NCI-H1417 treated with DMSO at 0.1 percent for 48 hours (cell line): ENCODE measurements around the gene FAM181A.

ENCODE experiments used
- DNase-seq: peaks from one replicate; lab custom pipeline; 2025; lab: John Stamatoyannopoulos, UW

FAM181A gene

GRCh38 chr14:93903342-93904184, 23.6 kb upstream of the FAM181A start:
- no peak for DNase-seq

DNA sequence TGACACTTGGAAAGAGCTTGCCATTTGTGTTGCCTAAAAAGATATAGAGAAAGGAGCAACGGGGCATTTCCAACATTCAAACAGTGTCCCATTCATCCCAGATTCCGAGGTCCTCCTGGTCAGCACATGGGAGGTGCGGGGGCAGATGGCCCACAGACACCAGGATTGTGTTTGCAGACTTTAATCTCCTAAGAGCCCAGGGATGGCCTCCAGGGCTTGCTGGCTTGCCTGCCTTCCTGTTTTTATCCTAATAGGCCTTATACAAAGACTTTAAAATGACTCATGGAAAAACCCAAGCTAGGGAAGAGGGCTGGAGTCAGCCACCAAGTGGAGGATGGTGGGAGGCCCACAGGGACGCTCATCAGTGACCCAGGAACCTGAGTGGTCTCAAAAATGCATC, 21.5 kb upstream of the FAM181A start:
- no peak for DNase-seq

GRCh38 chr14:93906341-93907329, 20.5 kb upstream of the FAM181A start:
- no peak for DNase-seq

- DNase-seq = no peak
These were observed 17.6 kb upstream of the FAM181A start for GRCh38 chr14:93909429-93910128.

GRCh38 chr14:93911975-93912615, 15.0 kb upstream of the FAM181A start:
- DNase-seq = no peak

DNA sequence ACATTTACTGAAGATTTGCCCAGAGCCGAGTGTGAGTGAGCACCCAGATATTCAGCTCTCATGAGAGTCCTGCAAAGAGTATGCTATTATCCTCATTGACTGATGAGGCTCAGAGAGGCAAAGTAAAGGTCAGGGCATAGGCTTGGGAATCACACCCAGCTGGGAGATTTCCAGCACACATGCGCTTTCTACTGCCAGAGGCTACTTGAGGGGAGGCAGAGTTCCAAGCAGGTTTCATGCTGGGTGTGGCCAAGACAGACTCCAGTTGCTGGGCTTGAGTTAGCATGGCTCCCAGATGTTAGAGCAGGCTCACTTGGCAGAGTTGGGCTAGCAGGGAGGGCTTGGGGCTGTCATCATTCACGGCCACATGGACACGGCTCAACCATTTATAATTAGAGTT, 14.4 kb upstream of the FAM181A start:
- DNase-seq = no peak

DNA sequence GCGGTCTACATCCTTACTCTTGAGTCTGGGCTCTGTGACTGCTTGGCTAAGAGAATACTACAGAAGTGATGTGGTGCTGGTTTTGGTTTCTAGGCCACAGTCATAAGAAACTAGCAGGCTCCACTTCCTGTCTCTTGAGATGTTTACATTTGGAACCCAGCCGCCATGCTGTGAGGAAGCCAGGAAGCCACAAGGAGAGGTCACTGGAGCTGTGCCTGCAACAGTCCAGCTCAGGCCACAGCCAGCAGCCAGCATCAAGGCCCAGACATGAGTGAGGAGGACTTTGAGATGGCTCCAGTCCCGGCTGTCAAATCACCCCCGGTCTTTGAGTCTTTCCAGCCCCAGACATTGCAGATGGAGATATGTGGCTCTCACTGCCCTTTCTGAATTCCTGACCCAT, 12.9 kb upstream of the FAM181A start:
- no peak for DNase-seq

DNA sequence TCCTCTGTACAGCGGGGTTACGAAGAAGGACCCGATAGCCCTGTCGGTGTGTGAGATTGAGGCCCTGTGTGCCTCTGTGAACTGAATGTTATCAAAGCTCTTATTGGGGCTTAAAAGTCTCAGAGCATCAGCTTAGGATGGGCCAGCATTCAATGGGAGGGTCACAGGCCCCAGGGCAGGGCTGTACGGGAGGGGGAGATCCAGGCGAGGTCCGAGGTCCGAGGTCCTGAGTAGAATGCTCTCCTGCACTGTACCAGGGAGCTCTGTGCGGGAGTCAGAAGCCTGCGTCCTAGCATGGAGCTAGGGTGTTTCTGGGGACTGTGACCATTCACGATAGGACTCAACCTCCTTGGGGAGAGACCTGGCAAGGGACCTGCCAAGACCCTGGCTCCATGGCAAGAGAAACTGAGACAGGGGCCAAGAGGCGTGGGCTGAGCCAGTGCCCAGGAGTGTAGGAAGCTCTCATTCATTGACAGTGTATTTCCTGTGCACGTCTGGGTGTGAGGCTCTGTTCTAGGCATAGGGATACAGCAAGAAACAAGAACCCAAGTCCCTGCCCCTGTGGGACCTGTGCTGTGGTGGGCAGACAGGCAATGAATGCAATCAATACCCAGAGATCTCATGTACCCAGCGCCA, 12.0 kb upstream of the FAM181A start:
- DNase-seq = no peak

DNA sequence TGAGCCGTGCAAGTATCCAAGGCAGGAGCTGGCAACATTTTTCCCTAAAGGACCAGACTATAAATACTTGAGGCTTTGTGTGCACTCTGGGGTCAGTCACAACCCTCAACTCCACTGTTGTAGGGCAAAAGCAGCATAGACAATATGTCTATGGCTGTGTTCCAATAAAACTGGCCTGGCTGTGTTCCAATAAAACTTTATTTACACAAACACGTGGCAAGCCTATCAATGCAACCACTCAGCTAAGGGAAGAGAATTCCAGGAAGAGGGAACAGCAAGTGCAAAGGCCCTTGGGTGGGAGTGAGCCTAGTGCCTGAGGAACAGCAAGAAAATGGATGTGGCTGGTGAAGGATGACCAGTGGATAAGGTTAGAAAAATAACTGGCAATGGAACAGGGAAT, 11.3 kb upstream of the FAM181A start:
- DNase-seq = no peak

GRCh38 chr14:93916498-93916897, 10.6 kb upstream of the FAM181A start:
- DNase-seq = no peak

- DNase-seq = no peak
These were observed 10.0 kb upstream of the FAM181A start for GRCh38 chr14:93917141-93917540.

DNA sequence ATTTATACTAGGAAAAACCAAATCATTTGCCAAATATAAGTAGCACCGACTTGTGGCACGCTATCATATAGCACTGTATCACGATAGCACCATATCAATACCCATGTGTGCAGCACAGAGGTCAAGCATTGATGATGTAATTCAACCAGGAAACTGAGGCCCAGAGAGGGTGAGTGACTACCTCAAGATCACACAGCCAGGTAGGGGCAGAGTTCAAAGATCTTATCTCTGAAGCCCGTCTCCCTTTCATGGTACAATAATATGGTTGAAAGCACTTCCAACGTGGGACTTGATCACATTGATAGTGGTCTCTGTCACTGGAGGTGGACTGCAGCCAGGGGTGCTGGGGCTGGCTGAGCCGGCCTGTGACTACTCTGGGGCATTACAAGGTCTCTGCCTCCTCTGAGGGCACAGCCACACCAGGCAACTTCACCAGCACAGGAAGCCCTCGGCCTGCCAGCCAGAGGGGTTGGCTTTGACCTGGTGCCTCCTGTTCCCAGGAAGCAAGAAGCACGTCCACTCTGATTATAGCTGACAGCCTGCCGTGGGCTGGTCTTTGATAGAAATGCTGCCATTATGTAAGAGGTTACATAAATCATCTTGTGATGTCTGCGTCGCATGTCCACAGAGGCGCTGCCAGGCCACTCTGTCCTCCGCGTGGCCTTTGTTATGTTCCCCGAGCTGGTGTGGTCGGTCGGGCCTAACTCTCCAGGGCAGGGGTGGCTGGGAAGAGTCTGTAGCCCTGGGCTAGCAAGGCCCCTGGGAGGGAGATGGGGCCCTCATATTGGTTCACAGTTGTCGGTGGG, 5.9 kb upstream of the FAM181A start:
- no peak for DNase-seq

DNA sequence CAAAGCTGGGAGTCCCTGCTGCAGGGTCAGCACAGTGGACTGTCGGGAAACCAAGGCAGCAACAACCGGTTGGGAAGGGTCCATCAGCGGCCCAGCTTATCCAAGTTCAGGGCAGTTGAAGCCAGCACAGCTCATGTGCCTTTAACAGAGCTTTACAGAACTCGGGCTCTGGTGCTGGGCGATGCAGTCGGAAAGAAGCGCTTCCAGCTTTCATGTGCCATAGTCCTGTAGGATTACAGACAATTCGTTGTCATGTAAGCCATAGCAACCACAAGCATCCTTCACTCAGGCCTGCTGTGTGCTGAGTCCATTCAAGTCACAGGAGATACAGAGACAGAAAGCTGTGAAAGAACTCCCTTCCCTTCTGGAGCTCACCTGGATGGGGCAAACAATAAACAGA, 3.5 kb upstream of the FAM181A start:
- DNase-seq = no peak

DNA sequence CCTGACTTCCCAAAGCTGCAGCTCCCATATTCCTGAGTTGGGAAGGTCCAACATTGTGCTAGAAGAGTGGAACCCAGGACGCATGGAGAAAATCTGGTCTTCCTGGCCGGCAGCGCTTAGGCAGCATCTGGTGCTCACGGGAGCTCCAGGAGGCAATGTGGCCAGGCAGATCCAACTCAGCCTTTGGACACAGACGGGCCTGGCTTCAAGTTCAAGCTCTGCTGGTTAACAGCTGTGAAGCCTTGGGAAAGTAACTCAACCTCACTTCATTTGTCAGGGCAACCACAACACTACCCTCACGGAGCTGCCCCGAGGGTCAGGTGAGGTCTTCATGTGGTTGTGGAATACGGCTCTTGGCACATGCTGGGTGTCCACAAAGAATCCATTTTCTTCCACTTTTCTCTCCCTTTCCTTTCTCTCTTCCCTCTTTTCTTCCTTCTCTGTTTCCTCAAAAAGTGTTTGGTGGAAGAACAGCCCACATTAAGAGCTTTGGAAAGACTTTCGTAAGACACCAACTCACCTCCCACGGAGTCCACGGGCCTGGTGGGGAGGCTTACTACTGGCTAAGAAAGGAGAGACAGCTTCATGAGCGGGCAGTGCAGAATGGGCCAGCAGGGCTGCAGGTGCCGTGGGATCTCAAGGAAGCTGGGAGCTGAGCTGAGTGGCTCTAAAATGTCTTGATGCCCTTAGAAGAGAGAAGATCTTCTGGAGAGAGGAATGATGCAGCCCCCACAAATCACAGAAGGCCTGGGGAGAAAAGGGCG, 2.4 kb upstream of the FAM181A start:
- no peak for DNase-seq

GRCh38 chr14:93925374-93925895, 1.7 kb upstream of the FAM181A start:
- no peak for DNase-seq

- DNase-seq = no peak
These were observed 785 bp upstream of the FAM181A start for GRCh38 chr14:93926245-93926872.

DNA sequence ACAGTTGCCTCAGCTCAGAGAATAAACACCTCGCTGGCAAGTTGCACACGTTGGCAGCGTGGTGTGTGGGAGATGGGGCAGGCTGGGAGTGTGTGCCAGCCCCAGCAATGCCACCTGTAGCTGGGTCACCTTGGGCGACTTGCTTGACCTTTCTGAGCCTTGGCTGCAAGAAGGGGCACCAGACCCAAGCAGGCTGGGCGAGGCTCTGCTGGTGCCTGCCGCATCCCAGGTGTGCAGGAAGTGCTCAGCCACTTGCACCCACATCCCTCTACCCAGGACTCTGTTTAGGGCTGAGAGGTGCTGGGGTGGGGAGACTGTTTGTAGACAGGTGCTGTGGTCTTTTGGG, 629 bp downstream of the FAM181A start:
- DNase-seq = no peak

DNA sequence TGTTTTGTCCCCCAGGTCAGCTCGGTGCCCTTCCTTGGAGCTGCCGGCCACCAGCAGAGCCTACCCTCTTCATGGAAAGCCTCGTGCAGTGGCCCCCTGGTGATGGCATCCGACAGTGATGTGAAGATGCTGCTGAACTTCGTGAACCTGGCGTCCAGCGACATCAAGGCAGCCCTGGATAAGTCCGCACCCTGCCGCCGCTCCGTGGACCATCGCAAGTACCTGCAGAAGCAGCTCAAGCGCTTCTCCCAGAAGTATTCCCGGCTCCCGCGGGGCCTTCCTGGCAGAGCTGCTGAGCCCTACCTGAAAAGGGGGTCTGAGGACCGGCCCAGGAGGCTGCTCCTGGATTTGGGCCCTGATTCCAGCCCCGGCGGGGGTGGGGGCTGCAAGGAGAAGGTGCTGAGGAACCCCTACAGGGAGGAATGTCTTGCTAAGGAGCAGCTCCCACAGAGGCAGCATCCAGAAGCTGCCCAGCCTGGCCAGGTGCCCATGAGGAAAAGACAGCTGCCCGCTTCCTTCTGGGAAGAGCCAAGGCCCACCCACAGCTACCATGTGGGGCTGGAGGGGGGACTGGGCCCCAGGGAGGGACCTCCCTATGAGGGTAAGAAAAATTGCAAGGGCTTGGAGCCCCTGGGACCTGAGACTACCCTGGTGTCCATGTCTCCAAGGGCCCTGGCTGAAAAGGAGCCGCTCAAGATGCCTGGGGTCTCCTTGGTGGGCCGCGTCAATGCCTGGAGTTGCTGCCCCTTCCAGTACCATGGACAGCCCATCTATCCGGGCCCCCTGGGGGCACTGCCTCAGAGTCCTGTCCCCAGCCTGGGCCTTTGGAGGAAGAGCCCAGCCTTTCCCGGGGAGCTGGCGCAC, 1.3 kb downstream of the FAM181A start:
- DNase-seq = no peak
